ENCODE data around the gene CCDC33. TPM values are rescaled to one million over a fixed set of nuclear protein-coding genes. Genes with fewer than 3 reads are reported as not detected.

The CCDC33 gene
- total RNA-seq, 1 donor from 2014 or later = 0.52 TPM

- H3K9ac ChIP-seq (ENCODE audit: low read depth in 1 of 3, low read length in 3 of 3) = no peak overlapping the region
- H3K9me3 ChIP-seq (ENCODE audit: control insufficient read depth in 3 of 3, low read length in 3 of 3) = no peaks in the 10 kb centered on the region
- no peaks in the 10 kb centered on the region for H3K36me3 ChIP-seq (ENCODE audit: control insufficient read depth in 3 of 3, insufficient read depth in 3 of 3, low read length in 3 of 3)
- H3K4me3 ChIP-seq (ENCODE audit: low read length in 3 of 3) = no peak overlapping the region
- no peak overlapping the region for H3K27ac ChIP-seq (ENCODE audit: low read depth, low read length)
- peaks cover 6 to 12% (median 7%) of the 10 kb centered on the region in 3 donors for H3K27me3 ChIP-seq (ENCODE audit: control insufficient read depth in 3 of 3, insufficient read depth in 3 of 3, low read length in 3 of 3)
- peaks cover 16 to 43% (median 39%) of the 10 kb centered on the region in 3 donors for H3K4me1 ChIP-seq (ENCODE audit: control insufficient read depth in 3 of 3, insufficient read depth in 3 of 3, low read length in 3 of 3)
Measured at GRCh38 chr15:74242441-74243185, 6.5 kb downstream of the CCDC33 start.

GRCh38 chr15:74243431-74243830 lies 7.3 kb downstream of the CCDC33 start:
- no peaks in the 10 kb centered on the region for H3K36me3 ChIP-seq (ENCODE audit: control insufficient read depth in 3 of 3, insufficient read depth in 3 of 3, low read length in 3 of 3)
- peaks cover 6 to 12% (median 7%) of the 10 kb centered on the region in 3 donors for H3K27me3 ChIP-seq (ENCODE audit: control insufficient read depth in 3 of 3, insufficient read depth in 3 of 3, low read length in 3 of 3)
- no peak overlapping the region for H3K27ac ChIP-seq (ENCODE audit: low read depth, low read length)
- peaks cover 16 to 43% (median 39%) of the 10 kb centered on the region in 3 donors for H3K4me1 ChIP-seq (ENCODE audit: control insufficient read depth in 3 of 3, insufficient read depth in 3 of 3, low read length in 3 of 3)
- no peaks in the 10 kb centered on the region for H3K9me3 ChIP-seq (ENCODE audit: control insufficient read depth in 3 of 3, low read length in 3 of 3)
- H3K4me3 ChIP-seq (ENCODE audit: low read length in 3 of 3) = no peak overlapping the region
- H3K9ac ChIP-seq (ENCODE audit: low read depth in 1 of 3, low read length in 3 of 3) = no peak overlapping the region

- H3K9me3 ChIP-seq (ENCODE audit: control insufficient read depth in 3 of 3, low read length in 3 of 3) = no peaks in the 10 kb centered on the region
- peaks cover 6 to 12% (median 7%) of the 10 kb centered on the region in 3 donors for H3K27me3 ChIP-seq (ENCODE audit: control insufficient read depth in 3 of 3, insufficient read depth in 3 of 3, low read length in 3 of 3)
- H3K27ac ChIP-seq (ENCODE audit: low read depth, low read length) = no peak overlapping the region
- H3K4me3 ChIP-seq (ENCODE audit: low read length in 3 of 3) = no peak overlapping the region
- H3K4me1 ChIP-seq (ENCODE audit: control insufficient read depth in 3 of 3, insufficient read depth in 3 of 3, low read length in 3 of 3) = peaks cover 16 to 40% (median 36%) of the 10 kb centered on the region in 3 donors
- H3K9ac ChIP-seq (ENCODE audit: low read depth in 1 of 3, low read length in 3 of 3) = no peak overlapping the region
- no peaks in the 10 kb centered on the region for H3K36me3 ChIP-seq (ENCODE audit: control insufficient read depth in 3 of 3, insufficient read depth in 3 of 3, low read length in 3 of 3)
Measured at GRCh38 chr15:74244822-74245341, 8.8 kb downstream of the CCDC33 start.

- Histone ChIP-seq H3K9ac (ENCODE audit: low read depth in 1 of 3, low read length in 3 of 3) (no peak overlapping the region), H3K27ac (ENCODE audit: low read depth, low read length) (no peak overlapping the region), H3K4me1 (ENCODE audit: control insufficient read depth in 3 of 3, insufficient read depth in 3 of 3, low read length in 3 of 3) (peaks cover 16 to 40% (median 36%) of the 10 kb centered on the region in 3 donors), H3K27me3 (ENCODE audit: control insufficient read depth in 3 of 3, insufficient read depth in 3 of 3, low read length in 3 of 3) (peaks cover 6 to 12% (median 7%) of the 10 kb centered on the region in 3 donors), H3K36me3 (ENCODE audit: control insufficient read depth in 3 of 3, insufficient read depth in 3 of 3, low read length in 3 of 3) (no peaks in the 10 kb centered on the region), H3K4me3 (ENCODE audit: low read length in 3 of 3) (no peak overlapping the region), H3K9me3 (ENCODE audit: control insufficient read depth in 3 of 3, low read length in 3 of 3) (no peaks in the 10 kb centered on the region)
Measured at GRCh38 chr15:74245342-74245931, 9.3 kb downstream of the CCDC33 start.

- H3K36me3 ChIP-seq (ENCODE audit: control insufficient read depth in 3 of 3, insufficient read depth in 3 of 3, low read length in 3 of 3) = no peaks in the 10 kb centered on the region
- H3K4me3 ChIP-seq (ENCODE audit: low read length in 3 of 3) = no peak overlapping the region
- no peaks in the 10 kb centered on the region for H3K9me3 ChIP-seq (ENCODE audit: control insufficient read depth in 3 of 3, low read length in 3 of 3)
- H3K9ac ChIP-seq (ENCODE audit: low read depth in 1 of 3, low read length in 3 of 3) = peak overlapping the region in 1 of 3 donors; percentile 75
- H3K4me1 ChIP-seq (ENCODE audit: control insufficient read depth in 3 of 3, insufficient read depth in 3 of 3, low read length in 3 of 3) = peaks cover 28 to 42% (median 41%) of the 10 kb centered on the region in 3 donors
- H3K27ac ChIP-seq (ENCODE audit: low read depth, low read length) = peak overlapping the region; percentile 76
- H3K27me3 ChIP-seq (ENCODE audit: control insufficient read depth in 3 of 3, insufficient read depth in 3 of 3, low read length in 3 of 3) = peaks cover 0 to 3% (median under 1%) of the 10 kb centered on the region in 3 donors
Measured at GRCh38 chr15:74250266-74250665, 14.1 kb downstream of the CCDC33 start.

- Histone ChIP-seq H3K4me1 (ENCODE audit: control insufficient read depth in 3 of 3, insufficient read depth in 3 of 3, low read length in 3 of 3) (peaks cover 28 to 41% (median 39%) of the 10 kb centered on the region in 3 donors), H3K9ac (ENCODE audit: low read depth in 1 of 3, low read length in 3 of 3) (peak overlapping the region in 2 of 3 donors; percentile 20 to 75), H3K36me3 (ENCODE audit: control insufficient read depth in 3 of 3, insufficient read depth in 3 of 3, low read length in 3 of 3) (no peaks in the 10 kb centered on the region), H3K4me3 (ENCODE audit: low read length in 3 of 3) (peak overlapping the region in 1 of 3 donors; percentile 29), H3K27ac (ENCODE audit: low read depth, low read length) (peak overlapping the region; percentile 76), H3K9me3 (ENCODE audit: control insufficient read depth in 3 of 3, low read length in 3 of 3) (no peaks in the 10 kb centered on the region), H3K27me3 (ENCODE audit: control insufficient read depth in 3 of 3, insufficient read depth in 3 of 3, low read length in 3 of 3) (no peaks in the 10 kb centered on the region)
Measured at GRCh38 chr15:74251131-74251811, 15.1 kb downstream of the CCDC33 start.

GRCh38 chr15:74252291-74252690 lies 16.2 kb downstream of the CCDC33 start:
- Histone ChIP-seq H3K36me3 (ENCODE audit: control insufficient read depth in 3 of 3, insufficient read depth in 3 of 3, low read length in 3 of 3) (no peaks in the 10 kb centered on the region), H3K4me3 (ENCODE audit: low read length in 3 of 3) (no peak overlapping the region), H3K9ac (ENCODE audit: low read depth in 1 of 3, low read length in 3 of 3) (peak overlapping the region in 1 of 3 donors; percentile 50), H3K4me1 (ENCODE audit: control insufficient read depth in 3 of 3, insufficient read depth in 3 of 3, low read length in 3 of 3) (peaks cover 28 to 41% (median 39%) of the 10 kb centered on the region in 3 donors), H3K27me3 (ENCODE audit: control insufficient read depth in 3 of 3, insufficient read depth in 3 of 3, low read length in 3 of 3) (peaks cover 0 to 4% (median 0%) of the 10 kb centered on the region in 3 donors), H3K27ac (ENCODE audit: low read depth, low read length) (no peak overlapping the region), H3K9me3 (ENCODE audit: control insufficient read depth in 3 of 3, low read length in 3 of 3) (no peaks in the 10 kb centered on the region)

- Histone ChIP-seq H3K27ac (ENCODE audit: low read depth, low read length) (no peak overlapping the region), H3K27me3 (ENCODE audit: control insufficient read depth in 3 of 3, insufficient read depth in 3 of 3, low read length in 3 of 3) (peaks cover 0 to 4% (median 3%) of the 10 kb centered on the region in 3 donors), H3K36me3 (ENCODE audit: control insufficient read depth in 3 of 3, insufficient read depth in 3 of 3, low read length in 3 of 3) (no peaks in the 10 kb centered on the region), H3K9me3 (ENCODE audit: control insufficient read depth in 3 of 3, low read length in 3 of 3) (no peaks in the 10 kb centered on the region), H3K4me1 (ENCODE audit: control insufficient read depth in 3 of 3, insufficient read depth in 3 of 3, low read length in 3 of 3) (peaks cover 28 to 41% (median 39%) of the 10 kb centered on the region in 3 donors), H3K4me3 (ENCODE audit: low read length in 3 of 3) (no peak overlapping the region), H3K9ac (ENCODE audit: low read depth in 1 of 3, low read length in 3 of 3) (no peak overlapping the region)
Measured at GRCh38 chr15:74252721-74253120, 16.6 kb downstream of the CCDC33 start.

GRCh38 chr15:74253211-74253921 lies 17.2 kb downstream of the CCDC33 start:
- no peaks in the 10 kb centered on the region for H3K9me3 ChIP-seq (ENCODE audit: control insufficient read depth in 3 of 3, low read length in 3 of 3)
- H3K9ac ChIP-seq (ENCODE audit: low read depth in 1 of 3, low read length in 3 of 3) = no peak overlapping the region
- no peaks in the 10 kb centered on the region for H3K36me3 ChIP-seq (ENCODE audit: control insufficient read depth in 3 of 3, insufficient read depth in 3 of 3, low read length in 3 of 3)
- H3K27ac ChIP-seq (ENCODE audit: low read depth, low read length) = no peak overlapping the region
- no peak overlapping the region for H3K4me3 ChIP-seq (ENCODE audit: low read length in 3 of 3)
- peaks cover 28 to 41% (median 39%) of the 10 kb centered on the region in 3 donors for H3K4me1 ChIP-seq (ENCODE audit: control insufficient read depth in 3 of 3, insufficient read depth in 3 of 3, low read length in 3 of 3)
- H3K27me3 ChIP-seq (ENCODE audit: control insufficient read depth in 3 of 3, insufficient read depth in 3 of 3, low read length in 3 of 3) = peaks cover 0 to 9% (median 9%) of the 10 kb centered on the region in 3 donors
